Memory B cell (primary cell): ENCODE data around the gene GNAI1.

Source experiments
- ATAC-seq: fragments of 150-1000 bp; cut with Tn5 transposase; 2 replicates; pipeline ENCODE4 v1.10.0; 2021; ENCODE audit warnings: low read depth, mild to moderate bottlenecking, moderate library complexity
- DNase-seq, 2 donors: peaks; one replicate each; pipeline ENCODE4 v3.0.0; 2022; ENCODE audit warnings: low spot score in 2 of 2
- H3K27ac Mint-ChIP-seq: one replicate; pipeline ENCODE4 v1.8.0; 2022; ENCODE audit warnings: mild to moderate bottlenecking, moderate library complexity, mixed read lengths
- H3K27me3 Mint-ChIP-seq: one replicate; pipeline ENCODE4 v1.8.0; 2022; ENCODE audit warnings: mixed read lengths
- H3K36me3 Mint-ChIP-seq: one replicate; pipeline ENCODE4 v1.8.0; 2022; ENCODE audit warnings: mild to moderate bottlenecking, mixed read lengths
- H3K4me1 Mint-ChIP-seq: one replicate; pipeline ENCODE4 v1.8.0; 2022; ENCODE audit warnings: mixed read lengths
- H3K4me3 Mint-ChIP-seq: one replicate; pipeline ENCODE4 v1.8.0; 2022; ENCODE audit warnings: mild to moderate bottlenecking, moderate library complexity, mixed read lengths
- H3K9me3 Mint-ChIP-seq: one replicate; pipeline ENCODE4 v1.8.0; 2022; ENCODE audit warnings: mixed read lengths

The GNAI1 gene

GRCh38 chr7:80249619-80250295, 115.1 kb downstream of the GNAI1 start:
- no peaks in the 10 kb centered on the region for H3K36me3 Mint-ChIP-seq
- H3K4me3 Mint-ChIP-seq: no peak overlapping the region
- no peaks in the 10 kb centered on the region for H3K4me1 Mint-ChIP-seq
- H3K9me3 Mint-ChIP-seq: peaks cover 5% of the 10 kb centered on the region
- ATAC-seq (no peak), DNase-seq (no peak)
- H3K27me3 Mint-ChIP-seq: no peaks in the 10 kb centered on the region
- no peak overlapping the region for H3K27ac Mint-ChIP-seq

- Mint-ChIP-seq H3K27me3 (no peaks in the 10 kb centered on the region), H3K36me3 (no peaks in the 10 kb centered on the region), H3K4me1 (no peaks in the 10 kb centered on the region), H3K4me3 (no peak overlapping the region), H3K27ac (no peak overlapping the region), H3K9me3 (peaks cover 5% of the 10 kb centered on the region)
- ATAC-seq (no peak), DNase-seq (no peak)
Observed at GRCh38 chr7:80253237-80253636, 118.6 kb downstream of the GNAI1 start.

GRCh38 chr7:80253653-80254052, 119.0 kb downstream of the GNAI1 start:
- DNase-seq: no peak
- Mint-ChIP-seq H3K27ac (no peak overlapping the region), H3K9me3 (peaks cover 5% of the 10 kb centered on the region), H3K36me3 (no peaks in the 10 kb centered on the region), H3K4me1 (no peaks in the 10 kb centered on the region), H3K4me3 (no peak overlapping the region), H3K27me3 (no peaks in the 10 kb centered on the region)
- ATAC-seq: no peak

DNA sequence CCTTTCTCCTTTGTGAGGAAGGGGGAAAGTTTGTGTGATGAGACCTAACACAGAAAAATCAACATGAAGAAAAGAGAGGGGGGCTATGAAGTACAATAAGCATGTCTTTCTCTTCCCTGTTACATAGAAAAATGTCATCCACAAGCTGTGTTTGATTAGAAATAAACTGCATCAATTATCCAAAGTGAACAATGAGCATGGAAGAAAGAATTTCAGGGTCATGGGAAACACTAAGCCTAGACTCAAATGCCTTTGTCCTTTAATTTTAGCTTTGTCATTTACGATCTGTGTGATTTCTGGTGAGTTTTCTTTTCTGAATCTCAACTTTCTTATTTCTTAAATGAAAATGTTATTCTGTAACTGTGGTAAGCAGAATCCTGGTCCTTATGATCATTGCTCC, 121.0 kb downstream of the GNAI1 start:
- Mint-ChIP-seq H3K4me3 (no peak overlapping the region), H3K9me3 (peaks cover under 1% of the 10 kb centered on the region), H3K27me3 (no peaks in the 10 kb centered on the region), H3K4me1 (no peaks in the 10 kb centered on the region), H3K36me3 (no peaks in the 10 kb centered on the region), H3K27ac (no peak overlapping the region)
- ATAC-seq: no peak
- DNase-seq: no peak

- no peak overlapping the region for H3K4me3 Mint-ChIP-seq
- ATAC-seq (no peak), DNase-seq (no peak)
- H3K4me1 Mint-ChIP-seq: no peaks in the 10 kb centered on the region
- no peaks in the 10 kb centered on the region for H3K27me3 Mint-ChIP-seq
- H3K9me3 Mint-ChIP-seq: peaks cover 1% of the 10 kb centered on the region
- H3K27ac Mint-ChIP-seq: no peak overlapping the region
- no peaks in the 10 kb centered on the region for H3K36me3 Mint-ChIP-seq
Observed at GRCh38 chr7:80257756-80258155, 123.1 kb downstream of the GNAI1 start.

DNA sequence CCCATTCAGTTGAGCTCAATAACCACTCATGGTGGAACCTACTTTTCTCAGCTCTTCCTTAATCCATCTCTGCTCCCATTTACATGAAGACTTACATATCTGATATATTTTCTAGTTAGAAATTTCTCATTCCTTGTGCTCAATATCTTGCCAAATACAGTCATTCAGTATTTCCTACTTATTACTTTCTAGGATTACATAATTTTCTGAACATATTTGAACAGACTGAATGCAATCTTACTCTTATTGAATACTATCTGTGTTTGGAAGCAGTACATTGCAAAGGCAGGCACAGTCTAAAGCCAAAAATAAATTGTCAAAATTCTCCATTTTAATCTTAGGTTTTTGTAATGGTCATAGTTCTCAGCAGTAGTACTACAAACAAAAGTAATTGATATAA, 126.0 kb downstream of the GNAI1 start:
- Mint-ChIP-seq H3K9me3 (peaks cover 1% of the 10 kb centered on the region), H3K27me3 (no peaks in the 10 kb centered on the region), H3K27ac (no peak overlapping the region), H3K36me3 (no peaks in the 10 kb centered on the region), H3K4me1 (no peaks in the 10 kb centered on the region), H3K4me3 (no peak overlapping the region)
- DNase-seq: no peak
- ATAC-seq: no peak

DNA sequence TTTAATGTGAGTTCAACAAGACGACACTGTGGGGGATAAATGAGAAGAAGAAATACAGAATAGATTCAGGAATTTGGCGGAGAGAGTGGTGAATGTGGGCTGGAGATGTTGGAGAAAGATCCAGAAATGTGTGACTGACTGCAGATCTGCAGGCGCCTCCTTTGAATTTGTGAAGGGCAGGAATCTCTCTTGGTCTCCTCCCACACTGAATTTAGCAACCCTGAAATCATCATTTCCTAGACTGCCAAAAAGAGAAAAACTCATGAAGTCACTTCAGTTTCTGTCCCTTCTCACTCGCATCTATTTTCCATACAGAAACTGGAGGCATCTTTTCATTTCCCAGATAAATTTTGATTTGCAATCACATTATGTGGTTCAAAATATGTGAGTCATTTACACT, 128.7 kb downstream of the GNAI1 start:
- Mint-ChIP-seq H3K27me3 (no peaks in the 10 kb centered on the region), H3K4me1 (no peaks in the 10 kb centered on the region), H3K9me3 (peaks cover 1% of the 10 kb centered on the region), H3K36me3 (no peaks in the 10 kb centered on the region), H3K27ac (no peak overlapping the region), H3K4me3 (no peak overlapping the region)
- DNase-seq: no peak
- no peak for ATAC-seq

DNA sequence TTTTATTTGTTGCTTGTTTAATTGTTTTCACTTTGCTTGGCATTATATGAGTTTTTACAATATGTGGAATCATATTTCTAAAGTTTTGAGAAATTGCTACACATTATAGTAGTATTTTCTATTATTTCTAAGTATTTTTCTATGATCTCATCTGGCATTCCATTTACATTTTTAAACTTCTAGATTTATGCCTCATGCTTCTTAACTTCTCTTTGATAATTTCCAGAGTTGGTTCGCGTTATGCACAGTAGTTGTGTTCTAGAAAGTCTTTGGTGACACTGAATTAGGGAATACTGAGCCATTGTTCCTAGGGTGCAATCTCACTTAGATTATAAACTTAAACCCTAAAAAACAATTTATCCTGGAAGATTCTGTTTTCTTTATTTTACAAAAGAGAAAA, 129.2 kb downstream of the GNAI1 start:
- Mint-ChIP-seq H3K27ac (no peak overlapping the region), H3K9me3 (peaks cover 1% of the 10 kb centered on the region), H3K4me3 (no peak overlapping the region), H3K4me1 (no peaks in the 10 kb centered on the region), H3K27me3 (no peaks in the 10 kb centered on the region), H3K36me3 (no peaks in the 10 kb centered on the region)
- no peak for ATAC-seq
- no peak for DNase-seq

GRCh38 chr7:80264769-80265495, 130.3 kb downstream of the GNAI1 start:
- DNase-seq: no peak
- no peaks in the 10 kb centered on the region for H3K36me3 Mint-ChIP-seq
- H3K4me1 Mint-ChIP-seq: no peaks in the 10 kb centered on the region
- H3K9me3 Mint-ChIP-seq: peaks cover 4% of the 10 kb centered on the region
- no peak overlapping the region for H3K27ac Mint-ChIP-seq
- no peaks in the 10 kb centered on the region for H3K27me3 Mint-ChIP-seq
- ATAC-seq: no peak
- H3K4me3 Mint-ChIP-seq: no peak overlapping the region

DNA sequence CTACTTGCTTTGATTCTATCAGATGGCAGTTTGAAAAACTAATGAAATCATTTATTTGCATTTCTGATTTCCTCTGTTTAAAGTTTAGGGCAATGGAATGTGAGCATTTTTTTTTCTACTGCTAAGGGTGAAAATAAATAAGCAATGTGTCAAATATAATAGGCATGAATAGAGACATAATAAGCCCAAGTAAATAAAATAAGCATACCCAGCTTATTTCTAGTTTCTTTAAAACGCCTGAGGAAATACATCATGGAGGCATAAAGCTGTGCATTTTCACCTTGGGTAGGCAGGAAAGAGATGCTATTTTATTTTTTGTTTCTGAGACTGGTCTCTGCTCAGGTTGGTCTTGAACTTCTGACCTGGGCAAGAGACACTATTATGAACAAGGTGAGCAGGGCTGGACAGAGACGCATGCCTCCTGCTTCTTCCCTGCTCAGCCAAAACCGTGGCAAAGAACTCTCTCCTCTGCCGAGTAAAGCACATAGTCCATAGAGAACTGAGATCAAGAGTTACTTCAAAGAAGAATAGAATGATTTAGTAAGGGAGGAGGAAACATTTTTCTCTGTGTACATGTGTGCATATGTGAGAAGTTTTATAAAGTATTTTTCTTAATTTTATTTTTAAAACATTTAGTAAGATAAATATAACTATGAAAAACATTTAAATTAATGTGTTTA, 138.1 kb downstream of the GNAI1 start:
- H3K27ac Mint-ChIP-seq: no peak overlapping the region
- H3K9me3 Mint-ChIP-seq: peaks cover 3% of the 10 kb centered on the region
- no peak for ATAC-seq
- DNase-seq: no peak
- H3K4me1 Mint-ChIP-seq: no peaks in the 10 kb centered on the region
- H3K4me3 Mint-ChIP-seq: no peak overlapping the region
- H3K27me3 Mint-ChIP-seq: no peaks in the 10 kb centered on the region
- no peaks in the 10 kb centered on the region for H3K36me3 Mint-ChIP-seq

GRCh38 chr7:80273327-80273726, 138.7 kb downstream of the GNAI1 start:
- DNase-seq: no peak
- Mint-ChIP-seq H3K9me3 (peaks cover 3% of the 10 kb centered on the region), H3K27me3 (no peaks in the 10 kb centered on the region), H3K27ac (no peak overlapping the region), H3K4me1 (no peaks in the 10 kb centered on the region), H3K36me3 (no peaks in the 10 kb centered on the region), H3K4me3 (no peak overlapping the region)
- no peak for ATAC-seq

DNA sequence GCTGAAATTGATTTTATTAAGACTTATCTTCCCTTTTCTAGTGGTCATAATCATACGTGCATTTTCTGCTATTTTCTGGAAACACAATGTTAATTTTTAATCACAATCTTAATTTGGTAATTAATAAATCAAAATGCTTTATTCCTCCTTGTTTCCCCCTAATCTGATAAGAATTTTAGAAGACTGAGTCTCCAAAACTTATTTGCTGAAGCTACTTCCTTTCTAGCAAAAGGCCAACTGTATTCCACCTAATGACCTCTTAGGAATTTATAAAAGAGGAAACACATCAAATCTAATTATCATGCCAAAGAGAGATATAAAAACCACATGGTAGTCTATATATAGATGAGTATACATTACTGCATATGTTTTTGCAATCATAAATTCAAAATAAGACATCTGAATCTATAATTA, 140.6 kb downstream of the GNAI1 start:
- no peaks in the 10 kb centered on the region for H3K27me3 Mint-ChIP-seq
- H3K9me3 Mint-ChIP-seq: no peaks in the 10 kb centered on the region
- H3K27ac Mint-ChIP-seq: no peak overlapping the region
- H3K4me3 Mint-ChIP-seq: no peak overlapping the region
- H3K36me3 Mint-ChIP-seq: no peaks in the 10 kb centered on the region
- H3K4me1 Mint-ChIP-seq: no peaks in the 10 kb centered on the region
- DNase-seq (no peak), ATAC-seq (no peak)
